HG03442 (cell line): ENCODE results near the gene LHX3.
A peak's percentile ranks its signal among the peaks of the same experiment; 100 is the strongest.

Experiments used
- ATAC-seq: cut with Tn5 transposase; IDR thresholded peaks from one replicate; pipeline ENCODE4 v1.9.1; 2021; ENCODE audit warnings: mild to moderate bottlenecking, moderate library complexity; ENCODE audit not compliant: unreplicated experiment

The LHX3 gene

GRCh38 chr9:136204838-136205706 is at the start of gene LHX3:
TSS of gene LHX3 (minus strand) at chr9:136205128. CDS start at chr9:136205012, 116 bp downstream.
- no peak for ATAC-seq

- ATAC-seq, result no peak
These were observed 48.6 kb upstream of the LHX3 start for GRCh38 chr9:136253246-136254130.

GRCh38 chr9:136252846-136253245 is 47.9 kb upstream of the LHX3 start:
- no peak for ATAC-seq

- ATAC-seq, result no peak
These were observed 47.4 kb upstream of the LHX3 start for GRCh38 chr9:136252281-136252680.

- ATAC-seq, result no peak
These were observed 46.6 kb upstream of the LHX3 start for GRCh38 chr9:136251264-136252115.

- no peak for ATAC-seq
These were observed 45.7 kb upstream of the LHX3 start for GRCh38 chr9:136250676-136251075.

- ATAC-seq, result no peak
These were observed 45.1 kb upstream of the LHX3 start for GRCh38 chr9:136249877-136250559.

GRCh38 chr9:136248951-136249876 is 44.3 kb upstream of the LHX3 start:
- ATAC-seq, result no peak

- ATAC-seq, result no peak
These were observed 43.2 kb upstream of the LHX3 start for GRCh38 chr9:136247947-136248637.

- ATAC-seq, result no peak
These were observed 42.6 kb upstream of the LHX3 start for GRCh38 chr9:136247551-136247916.

GRCh38 chr9:136246849-136247550 is 42.1 kb upstream of the LHX3 start:
- no peak for ATAC-seq

- peak; percentile 54 for ATAC-seq
These were observed 40.6 kb upstream of the LHX3 start, which contains the start of gene QSOX2 for GRCh38 chr9:136245219-136246150. TSS of gene QSOX2 (minus strand) at chr9:136245812. CDS start at chr9:136245803, 9 bp downstream.

GRCh38 chr9:136244969-136245218 is 40.0 kb upstream of the LHX3 start:
- no peak for ATAC-seq

- no peak for ATAC-seq
These were observed 39.4 kb upstream of the LHX3 start for GRCh38 chr9:136244122-136244968.

- no peak for ATAC-seq
These were observed 38.7 kb upstream of the LHX3 start for GRCh38 chr9:136243631-136244030.

GRCh38 chr9:136242918-136243525 is 38.1 kb upstream of the LHX3 start:
- ATAC-seq, result no peak
